Measurements from ENCODE around the gene NEO1. TPM values are rescaled to one million over a fixed set of nuclear protein-coding genes. Genes with fewer than 3 reads are reported as not detected.

Gene NEO1
- total and polyA plus RNA-seq, 9 of the 15 experiments (the other 6 are each of a cell fraction or from before 2014, with no cell fraction given): 0.08 to 1.7 (median 0.48) TPM

DNA sequence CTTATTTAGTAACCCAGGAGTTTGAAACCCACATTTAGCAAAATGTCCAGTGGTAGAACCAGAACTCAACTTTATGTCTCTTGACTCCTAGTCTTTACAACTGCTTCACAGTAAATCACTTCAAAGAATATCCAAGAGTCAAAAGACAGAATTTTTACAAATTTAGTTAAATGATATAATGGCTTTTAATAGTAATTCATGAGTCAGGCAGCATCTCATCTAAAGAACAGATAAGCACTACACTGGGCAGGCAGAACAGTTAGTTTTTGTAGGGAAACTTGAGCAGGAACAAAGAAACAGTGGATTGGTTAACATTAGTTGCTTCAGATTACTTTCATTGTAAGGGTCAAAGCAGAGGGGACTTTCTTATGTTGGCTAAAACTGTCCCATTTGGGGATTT, 120.2 kb downstream of the NEO1 start:
- ChIA-PET POLR2A (no interaction called here), CTCF (ENCODE audit: low intra/inter-chr PET ratio) (no interaction called here)
- FAIRE-seq: no peak
- Histone ChIP-seq H3K79me2 (ENCODE audit: control insufficient read depth, insufficient read depth, low read length) (no peaks in the 10 kb centered on the region), H3K9ac (ENCODE audit: insufficient read depth in 1 of 2, low read depth in 2 of 2, low read length in 2 of 2) (no peak overlapping the region), H3K36me3 (ENCODE audit: control insufficient read depth, insufficient read depth, low read length) (no peaks in the 10 kb centered on the region), H3K4me1 (replicated peaks in 1 of 2; ENCODE audit: control insufficient read depth in 2 of 2, insufficient read depth in 2 of 2, low read length in 2 of 2) (no peaks in the 10 kb centered on the region), H3K4me3 (no peak overlapping the region), H4K20me1 (replicated peaks; ENCODE audit: control insufficient read depth, insufficient read depth, low read length) (no peaks in the 10 kb centered on the region), H3K9me3 (replicated peaks; ENCODE audit: control insufficient read depth, insufficient read depth, low read depth, low read length) (no peaks in the 10 kb centered on the region), H3K9me1 (ENCODE audit: control insufficient read depth, insufficient read depth, low read length) (no peaks in the 10 kb centered on the region), H3K27me3 (ENCODE audit: control insufficient read depth in 2 of 2, insufficient read depth in 2 of 2, low read length in 2 of 2) (no peaks in the 10 kb centered on the region), H3K4me2 (ENCODE audit: insufficient read depth, low read length) (no peak overlapping the region), H3K27ac (ENCODE audit: extremely low read depth, low read depth, low read length) (no peak overlapping the region), H2AFZ (ENCODE audit: low read depth, low read length) (no peak overlapping the region)
- in situ Hi-C loops (cut with MboI) (no loop called here), intact Hi-C loops (cut with micrococcal nuclease) (no loop called here)
- DNase-seq (ENCODE audit: extremely low read depth in 1 of 4, low spot score in 3 of 4): no peak
- TF ChIP-seq HDAC8 (tag; IDR thresholded peaks at IDR 0.05): no peak
- TF ChIP-seq ZNF79 (CRISPR knock-in tag; IDR thresholded peaks at IDR 0.05; ENCODE audit: low read depth): no peak
- TF ChIP-seq, protein P1, sequence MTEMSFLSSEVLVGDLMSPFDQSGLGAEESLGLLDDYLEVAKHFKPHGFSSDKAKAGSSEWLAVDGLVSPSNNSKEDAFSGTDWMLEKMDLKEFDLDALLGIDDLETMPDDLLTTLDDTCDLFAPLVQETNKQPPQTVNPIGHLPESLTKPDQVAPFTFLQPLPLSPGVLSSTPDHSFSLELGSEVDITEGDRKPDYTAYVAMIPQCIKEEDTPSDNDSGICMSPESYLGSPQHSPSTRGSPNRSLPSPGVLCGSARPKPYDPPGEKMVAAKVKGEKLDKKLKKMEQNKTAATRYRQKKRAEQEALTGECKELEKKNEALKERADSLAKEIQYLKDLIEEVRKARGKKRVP (CRISPR knock-in tag; IDR thresholded peaks at IDR 0.05): no peak
- no peak for TF ChIP-seq CCAR2 (IDR thresholded peaks at IDR 0.05; ENCODE audit: low read depth, low read length)
- no peak for TF ChIP-seq ZNF316 (IDR thresholded peaks at IDR 0.05)
- no peak for TF ChIP-seq SMC3 (conservative IDR thresholded peaks at IDR 0.05; ENCODE audit: insufficient read depth, low read depth, low read length)
- no peak for TF ChIP-seq ZNF644 (tag; IDR thresholded peaks at IDR 0.05; ENCODE audit: low read depth)
- BruUV-seq (replicated peaks): no TSS peak
- ATAC-seq: no peak
